ENCODE measurements around the gene SLC25A15.
"Not testable (repeated sequence)": the region's sequence is repeated elsewhere in the genome, so short reads cannot be mapped to it uniquely, and the experiment has no call there.

SLC25A15 gene

GRCh38 chr13:40809471-40809870, 20.1 kb downstream of the SLC25A15 start:
- in situ Hi-C loops (cut with MboI; ENCODE audit: low sequenced_read_pairs) = no loop called here

GRCh38 chr13:40812102-40812501, 22.7 kb downstream of the SLC25A15 start:
- in situ Hi-C loops (cut with MboI; ENCODE audit: low sequenced_read_pairs) = no loop called here

- in situ Hi-C loops (cut with MboI; ENCODE audit: low sequenced_read_pairs) = no loop called here
These were observed 23.5 kb downstream of the SLC25A15 start for GRCh38 chr13:40812724-40813445.

GRCh38 chr13:40813667-40814454, 24.4 kb downstream of the SLC25A15 start:
- in situ Hi-C loops (cut with MboI; ENCODE audit: low sequenced_read_pairs) = no loop called here

DNA sequence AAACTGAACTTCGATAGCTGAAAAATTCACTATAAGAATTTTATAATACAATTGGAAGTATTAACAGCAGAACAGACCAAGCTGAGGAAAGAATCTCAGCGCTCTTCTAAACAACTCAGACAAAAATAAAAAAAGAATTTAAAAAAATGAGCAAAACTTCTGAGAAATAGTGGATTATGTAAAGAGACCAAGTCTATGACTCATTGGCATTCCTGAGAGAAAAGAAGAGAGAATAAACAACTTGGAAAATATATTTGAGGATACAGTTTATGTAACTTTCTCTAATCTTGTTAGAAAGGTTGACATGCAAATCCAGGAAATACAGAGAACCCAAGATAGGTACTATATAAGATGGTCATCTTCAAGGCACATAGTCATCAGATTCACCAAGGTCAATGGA, 25.4 kb downstream of the SLC25A15 start:
- in situ Hi-C loops (cut with MboI; ENCODE audit: low sequenced_read_pairs) = no loop called here

GRCh38 chr13:40818926-40819325, 29.5 kb downstream of the SLC25A15 start:
- in situ Hi-C loops (cut with MboI; ENCODE audit: low sequenced_read_pairs) = no loop called here

- in situ Hi-C loops (cut with MboI; ENCODE audit: low sequenced_read_pairs) = no loop called here
These were observed 30.4 kb downstream of the SLC25A15 start for GRCh38 chr13:40819797-40820315.

DNA sequence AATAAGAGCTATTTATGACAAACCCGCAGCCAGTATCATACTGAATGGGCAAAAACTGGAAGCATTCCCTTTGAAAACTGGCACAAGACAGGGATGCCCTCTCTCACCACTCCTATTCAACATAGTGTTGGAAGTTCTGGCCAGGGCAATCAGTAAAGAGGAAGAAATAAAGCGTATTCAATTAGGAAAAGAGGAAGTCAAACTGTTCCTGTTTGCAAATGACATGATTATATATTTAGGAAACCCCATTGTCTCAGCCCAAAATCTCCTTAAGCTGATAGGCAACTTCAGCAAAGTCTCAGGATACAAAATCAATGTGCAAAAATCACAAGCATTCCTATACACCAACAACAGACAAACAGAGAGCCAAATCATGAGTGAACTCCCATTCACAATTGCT, 50.3 kb downstream of the SLC25A15 start:
- in situ Hi-C loops (cut with MboI; ENCODE audit: low sequenced_read_pairs) = not testable (repeated sequence)

DNA sequence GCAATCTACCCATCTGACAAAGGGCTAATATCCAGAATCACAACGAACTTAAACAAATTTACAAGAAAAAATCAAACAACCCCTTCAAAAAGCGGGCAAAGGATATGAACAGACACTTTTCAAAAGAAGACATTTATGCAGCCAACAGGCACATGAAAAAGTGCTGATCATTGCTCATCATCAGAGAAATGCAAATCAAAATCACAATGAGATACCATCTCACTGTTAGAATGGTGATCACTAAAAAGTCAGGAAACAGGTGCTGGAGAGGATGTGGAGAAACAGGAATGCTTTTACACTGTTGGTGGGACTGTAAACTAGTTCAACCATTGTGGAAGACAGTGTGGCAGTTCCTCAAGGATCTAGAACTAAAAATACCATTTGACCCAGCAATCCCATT, 51.5 kb downstream of the SLC25A15 start:
- in situ Hi-C loops (cut with MboI; ENCODE audit: low sequenced_read_pairs) = not testable (repeated sequence)
